NOMO-1 treated with DMSO at 0.1 percent for 48 hours (cell line): ENCODE data around the gene DNAH3.

Source experiments
- DNase-seq: peaks from one replicate; lab custom pipeline; 2025; ENCODE audit not compliant: unreplicated experiment; lab: John Stamatoyannopoulos, UW

The DNAH3 gene

GRCh38 chr16:20886320-20886719 lies 264.3 kb downstream of the DNAH3 start:
- DNase-seq = no peak

DNA sequence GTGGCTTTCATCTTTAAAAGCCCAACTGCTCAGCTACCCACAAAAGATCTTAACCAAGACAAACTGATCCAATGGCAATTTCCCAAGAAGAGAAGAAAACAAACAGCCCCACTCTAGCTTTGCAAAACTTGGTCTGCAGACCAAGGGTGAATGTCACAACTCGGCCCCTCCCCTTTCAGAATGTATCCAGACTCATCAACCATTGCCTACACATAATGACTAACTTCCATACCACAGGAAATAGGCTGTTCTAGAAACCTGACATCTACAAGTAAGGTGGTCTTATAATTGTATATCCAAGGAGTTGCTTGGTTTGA lies 266.4 kb downstream of the DNAH3 start:
- no peak for DNase-seq

- DNase-seq = no peak
These were observed 266.9 kb downstream of the DNAH3 start for GRCh38 chr16:20883554-20884239.
